HuH-7.5 (cell line): Measurements from ENCODE around the gene TNRC18.

Experiments used
- DNase-seq: peaks from one replicate; pipeline ENCODE4 v3.0.0; 2011; ENCODE audit warnings: low spot score

Gene TNRC18

GRCh38 chr7:5451391-5451790, 27.8 kb upstream of the TNRC18 start:
- no peak for DNase-seq

GRCh38 chr7:5450549-5451327, 27.1 kb upstream of the TNRC18 start:
- peak; percentile 55 for DNase-seq

GRCh38 chr7:5448378-5449037, 24.9 kb upstream of the TNRC18 start:
- no peak for DNase-seq

- DNase-seq = no peak
Measured at GRCh38 chr7:5445981-5446594, 22.5 kb upstream of the TNRC18 start.

DNA sequence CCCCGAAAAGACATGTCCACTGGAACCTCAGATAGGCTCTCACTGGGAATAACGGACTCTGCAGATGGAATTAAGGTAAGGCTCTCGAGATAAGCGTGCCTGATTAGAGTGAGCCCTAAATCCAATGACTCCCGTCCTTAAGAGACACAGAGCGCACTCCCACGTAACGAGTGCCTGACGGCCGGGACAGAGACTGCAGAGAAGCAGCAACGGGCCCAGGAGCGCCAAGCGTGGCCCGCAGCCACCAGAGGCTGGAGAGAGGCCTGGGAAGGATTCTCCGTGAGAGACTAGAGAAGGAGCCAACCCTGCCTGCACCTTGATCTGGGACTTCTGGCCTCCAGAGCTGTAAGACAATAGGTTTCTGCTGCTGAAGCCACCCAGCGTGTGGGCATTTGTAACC, 20.0 kb upstream of the TNRC18 start:
- DNase-seq = no peak

DNA sequence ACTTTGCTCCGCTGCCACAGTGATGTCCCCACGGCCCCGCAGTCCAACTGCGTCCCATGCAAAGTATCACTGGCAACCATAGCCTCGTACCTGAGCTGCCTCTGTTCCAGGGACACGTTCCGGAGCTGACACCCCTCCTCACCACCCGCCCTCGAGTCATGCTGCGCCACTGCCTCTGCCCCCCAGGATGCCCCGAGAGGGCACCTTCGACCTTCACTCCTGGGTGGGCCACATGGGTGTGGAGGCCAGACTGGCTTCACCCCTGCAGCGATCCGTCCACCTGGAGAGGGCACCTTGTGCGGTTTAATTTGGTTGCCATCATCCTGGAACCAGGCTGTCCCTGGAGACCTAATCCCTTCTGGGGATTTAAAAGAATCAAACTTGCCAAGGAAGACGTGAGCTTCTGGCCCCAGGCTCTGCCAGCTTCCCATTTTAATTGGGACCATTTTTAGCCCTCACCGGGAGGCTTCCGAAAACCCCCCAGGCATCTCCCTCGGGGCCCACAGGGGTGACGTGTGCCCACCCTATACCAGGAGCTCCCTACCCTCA, 19.2 kb upstream of the TNRC18 start:
- no peak for DNase-seq

GRCh38 chr7:5441840-5442503, 18.3 kb upstream of the TNRC18 start:
- no peak for DNase-seq

GRCh38 chr7:5439572-5440496, 16.2 kb upstream of the TNRC18 start:
- no peak for DNase-seq

GRCh38 chr7:5439209-5439571, 15.6 kb upstream of the TNRC18 start:
- no peak for DNase-seq

- no peak for DNase-seq
Measured at GRCh38 chr7:5437987-5438386, 14.4 kb upstream of the TNRC18 start.

DNA sequence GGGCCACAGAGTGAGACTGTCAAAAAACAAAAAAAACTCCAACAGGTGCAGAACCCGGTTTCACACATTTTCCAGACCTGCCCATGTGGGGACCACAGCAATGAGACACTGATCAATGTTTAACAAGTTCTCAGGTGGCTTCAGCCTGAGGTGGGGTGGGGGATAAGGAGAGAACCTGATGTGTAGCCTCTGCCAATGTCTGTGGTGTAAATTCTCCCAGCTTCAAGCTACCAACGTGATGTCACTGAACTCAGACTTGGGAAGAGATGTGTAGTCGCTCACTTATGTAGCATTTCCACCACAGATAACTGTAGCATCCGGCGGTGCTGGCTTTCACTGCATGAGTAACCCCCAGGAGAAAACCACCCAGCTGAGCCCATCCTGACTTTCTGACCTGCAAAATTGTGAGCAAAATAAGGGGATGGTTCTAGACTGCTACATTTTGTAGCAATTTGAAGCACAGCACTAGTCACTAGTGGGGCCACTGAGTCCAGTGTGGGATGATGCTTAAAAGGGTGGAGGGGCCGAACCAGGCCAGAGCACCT, 13.8 kb upstream of the TNRC18 start:
- DNase-seq = no peak

GRCh38 chr7:5436003-5436678, 12.5 kb upstream of the TNRC18 start:
- no peak for DNase-seq

DNA sequence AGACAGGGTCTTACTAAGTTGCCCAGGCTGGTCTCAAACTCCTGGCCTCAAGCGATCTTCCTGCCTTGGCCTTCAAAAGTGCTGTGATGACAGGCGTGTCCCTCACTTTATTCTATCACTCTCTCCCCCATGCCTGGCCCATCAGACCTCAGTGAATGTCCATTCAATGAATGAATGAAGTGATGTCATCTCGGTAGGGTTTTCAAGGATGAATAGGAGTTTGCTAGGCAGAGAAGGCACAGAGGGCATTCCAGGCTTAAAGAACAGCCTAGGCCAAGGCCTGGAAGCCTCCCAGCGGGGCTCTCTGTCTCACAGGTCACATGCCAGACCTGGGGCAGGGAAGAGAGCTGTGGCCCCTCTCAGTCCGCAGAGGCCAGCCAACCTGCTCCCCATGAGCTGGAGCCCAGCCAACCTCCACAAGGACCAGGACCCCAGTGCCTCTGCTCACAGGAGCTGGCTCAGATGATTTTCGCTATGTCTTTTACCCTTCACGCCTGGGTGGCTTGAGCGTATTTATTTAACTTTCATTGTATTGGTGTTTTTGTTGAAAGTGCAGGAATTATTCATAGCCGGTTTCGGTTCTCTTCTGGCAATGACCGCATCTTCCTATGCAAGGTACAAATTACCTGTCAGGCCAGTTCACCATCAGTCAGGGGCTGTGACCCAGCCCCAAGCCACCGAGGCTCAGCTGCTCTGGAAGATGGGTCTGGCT, 11.8 kb upstream of the TNRC18 start:
- DNase-seq = no peak

DNA sequence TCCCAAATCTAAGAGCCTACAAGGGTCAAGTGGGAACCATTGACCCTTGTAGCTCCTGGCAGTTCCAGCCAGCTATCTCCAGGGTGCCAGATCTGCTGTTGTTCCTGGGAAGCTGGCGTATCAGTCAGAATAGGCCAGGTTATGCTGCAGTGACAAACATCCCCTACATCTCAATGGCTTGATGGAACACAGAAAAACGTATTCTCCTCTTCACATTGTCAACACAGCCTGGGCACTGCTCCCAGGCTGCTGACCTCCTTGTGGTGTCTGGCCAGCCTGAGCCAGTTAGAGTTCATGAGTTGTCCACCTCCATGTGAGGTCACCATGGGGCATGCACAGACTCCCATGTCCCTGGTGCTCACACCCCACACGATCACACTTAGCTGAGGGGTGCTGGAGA, 9.5 kb upstream of the TNRC18 start:
- DNase-seq = no peak

- DNase-seq = no peak
Measured at GRCh38 chr7:5432691-5433090, 9.1 kb upstream of the TNRC18 start.

DNA sequence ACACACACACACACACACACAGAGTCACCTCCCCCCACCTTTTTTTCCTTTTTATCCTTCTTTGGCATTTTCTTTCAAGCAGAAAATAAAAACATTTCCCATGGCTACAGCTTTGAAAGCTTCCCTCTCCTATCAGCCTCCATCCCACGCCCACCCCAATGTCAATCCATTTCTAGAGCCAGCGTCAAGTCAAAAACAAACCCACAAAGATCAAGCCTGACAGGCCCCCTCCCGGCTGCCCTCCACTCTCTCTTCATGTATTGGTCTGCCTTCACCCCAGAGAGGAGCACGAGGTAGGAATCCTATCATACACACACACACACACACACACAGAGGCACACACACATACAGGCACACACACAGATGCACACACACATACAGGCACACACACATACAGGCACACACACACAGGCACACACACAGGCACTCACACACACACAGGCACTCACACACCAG, 8.0 kb upstream of the TNRC18 start:
- no peak for DNase-seq

DNA sequence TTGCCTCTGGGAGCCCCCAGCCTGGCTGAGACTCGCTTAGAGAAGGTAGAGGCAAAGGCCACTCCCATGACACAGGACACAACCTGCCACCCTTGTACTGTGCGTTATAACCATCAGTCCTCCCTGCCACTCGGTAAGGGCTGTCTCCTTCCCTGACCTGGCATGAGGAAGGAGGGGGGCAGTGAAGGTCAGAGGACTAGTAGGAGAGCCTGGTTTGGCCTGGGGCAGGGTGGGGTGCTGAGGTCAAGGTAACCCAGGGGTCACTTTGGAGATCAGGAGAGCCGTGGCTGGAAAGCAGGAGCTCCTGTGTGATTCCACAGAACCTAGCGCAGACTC, 6.9 kb upstream of the TNRC18 start:
- no peak for DNase-seq

DNA sequence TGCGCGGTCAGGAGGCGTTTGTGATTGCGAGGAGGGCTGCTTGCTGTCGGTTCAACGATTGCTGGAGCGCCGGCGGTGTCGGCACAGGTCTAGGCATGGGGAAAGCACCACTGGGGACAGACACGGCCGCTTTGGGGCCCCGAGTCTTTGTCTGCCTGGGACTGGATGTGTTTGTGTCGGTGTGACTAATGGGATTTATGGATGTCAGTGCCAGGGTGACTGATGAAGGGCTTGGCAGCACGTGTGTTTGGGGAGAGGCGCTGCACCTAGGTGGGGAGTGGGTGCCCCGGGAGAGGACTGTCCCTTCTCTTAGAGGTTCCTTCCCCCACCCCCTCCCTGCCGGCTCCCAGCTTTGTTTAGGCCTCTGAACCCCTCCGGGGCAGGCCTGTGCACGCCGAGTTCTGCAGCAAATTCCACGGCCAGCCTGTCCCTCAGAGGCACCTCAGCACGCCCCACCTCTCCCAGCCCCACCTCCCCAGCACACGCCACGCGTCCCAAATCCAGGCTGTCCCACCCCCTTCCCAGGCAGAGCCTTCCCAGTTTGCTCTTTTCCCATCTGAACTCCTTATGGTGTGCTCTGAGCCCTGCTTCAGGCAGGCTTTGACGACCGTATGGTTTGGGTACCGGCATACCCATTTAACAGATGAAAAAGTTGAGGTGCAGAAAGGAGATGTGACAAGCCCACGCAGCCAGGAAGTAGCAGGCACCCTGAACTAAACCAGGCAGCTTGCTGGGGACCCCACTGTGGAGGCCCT, 6.4 kb upstream of the TNRC18 start:
- no peak for DNase-seq

GRCh38 chr7:5429253-5429856, 5.7 kb upstream of the TNRC18 start:
- DNase-seq = peak; percentile 56
